ENCODE measurements around the gene FOXN4. TPM values are rescaled to one million over a fixed set of nuclear protein-coding genes. Genes with fewer than 3 reads are reported as not detected.

Gene FOXN4
- total RNA-seq, 2 donors from 2014 or later = not detected

DNA sequence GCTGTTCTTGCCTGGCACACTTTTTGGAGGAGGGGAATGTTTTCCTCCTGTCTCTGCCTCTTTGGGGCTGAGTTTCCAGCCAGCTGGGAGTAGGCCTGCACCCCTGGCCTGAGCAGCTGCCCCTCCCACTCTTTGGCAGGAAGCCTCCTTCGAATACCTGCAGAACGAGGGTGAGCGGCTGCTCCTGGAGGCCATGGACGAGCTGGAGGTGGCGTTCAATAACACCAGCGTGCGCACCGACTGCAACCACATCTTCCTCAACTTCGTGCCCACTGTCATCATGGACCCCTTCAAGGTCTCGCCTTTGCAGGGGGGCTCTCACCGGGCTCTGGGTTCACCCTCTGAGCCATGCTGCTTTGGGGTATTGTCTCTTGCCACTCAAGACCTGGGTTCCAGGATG, 69.4 kb downstream of the FOXN4 start:
- peaks cover 62% of the 10 kb centered on the region for H3K36me3 ChIP-seq
- H3K4me3 ChIP-seq = no peak overlapping the region
- TF ChIP-seq CTCF (IDR thresholded peaks at IDR 0.05) = no peak
- no peaks in the 10 kb centered on the region for H3K27me3 ChIP-seq (replicated peaks; ENCODE audit: insufficient read depth)
- H3K27ac ChIP-seq = no peak overlapping the region
- DNase-seq (ENCODE audit: low spot score) (no peak), ATAC-seq (ENCODE audit: insufficient number of reproducible peaks, low FRiP score, low read depth) (no peak)
- H3K4me1 ChIP-seq (ENCODE audit: control insufficient read depth in 1 of 2, low read depth in 2 of 2) = no peaks in the 10 kb centered on the region
- no peaks in the 10 kb centered on the region for H3K9me3 ChIP-seq

GRCh38 chr12:109239179-109239578, 69.9 kb downstream of the FOXN4 start:
- no peaks in the 10 kb centered on the region for H3K9me3 ChIP-seq
- ATAC-seq (ENCODE audit: insufficient number of reproducible peaks, low FRiP score, low read depth) (no peak), DNase-seq (ENCODE audit: low spot score) (no peak)
- H3K27ac ChIP-seq = no peak overlapping the region
- H3K27me3 ChIP-seq (replicated peaks; ENCODE audit: insufficient read depth) = no peaks in the 10 kb centered on the region
- H3K4me1 ChIP-seq (ENCODE audit: control insufficient read depth in 1 of 2, low read depth in 2 of 2) = no peaks in the 10 kb centered on the region
- TF ChIP-seq CTCF (IDR thresholded peaks at IDR 0.05) = no peak
- H3K36me3 ChIP-seq = peaks cover 60% of the 10 kb centered on the region
- H3K4me3 ChIP-seq = no peak overlapping the region

DNA sequence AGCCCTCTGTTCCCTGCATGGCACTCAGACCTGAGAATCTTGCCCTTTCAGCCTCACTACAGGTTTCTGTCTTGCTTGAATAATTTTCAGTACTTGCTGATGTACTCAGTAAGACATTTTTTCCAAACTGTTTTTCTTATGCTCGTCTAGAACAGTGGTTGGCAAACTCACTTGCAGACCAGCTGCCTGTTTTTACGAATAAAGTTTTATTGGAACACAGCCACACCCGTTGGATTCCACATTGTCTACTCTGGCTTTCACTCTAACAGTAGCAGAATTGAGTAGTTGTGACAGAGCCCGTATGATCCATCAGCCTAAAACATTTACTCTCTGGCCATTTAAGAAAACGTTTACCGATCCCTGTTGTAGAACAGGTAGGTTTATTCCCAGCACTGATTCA, 72.8 kb downstream of the FOXN4 start:
- DNase-seq (ENCODE audit: low spot score) = no peak
- Histone ChIP-seq H3K36me3 (peaks cover 57% of the 10 kb centered on the region), H3K4me3 (no peak overlapping the region), H3K9me3 (no peaks in the 10 kb centered on the region), H3K27ac (no peak overlapping the region), H3K27me3 (replicated peaks; ENCODE audit: insufficient read depth) (no peaks in the 10 kb centered on the region), H3K4me1 (ENCODE audit: control insufficient read depth in 1 of 2, low read depth in 2 of 2) (no peaks in the 10 kb centered on the region)
- ATAC-seq (ENCODE audit: insufficient number of reproducible peaks, low FRiP score, low read depth) = no peak
- no peak for TF ChIP-seq CTCF (IDR thresholded peaks at IDR 0.05)

- no peak for DNase-seq (ENCODE audit: low spot score)
- H3K27me3 ChIP-seq (replicated peaks; ENCODE audit: insufficient read depth) = no peaks in the 10 kb centered on the region
- no peak for ATAC-seq (ENCODE audit: insufficient number of reproducible peaks, low FRiP score, low read depth)
- no peak overlapping the region for H3K27ac ChIP-seq
- TF ChIP-seq CTCF (IDR thresholded peaks at IDR 0.05) = no peak
- no peaks in the 10 kb centered on the region for H3K9me3 ChIP-seq
- no peaks in the 10 kb centered on the region for H3K4me1 ChIP-seq (ENCODE audit: control insufficient read depth in 1 of 2, low read depth in 2 of 2)
- H3K36me3 ChIP-seq = peaks cover 54% of the 10 kb centered on the region
- H3K4me3 ChIP-seq = no peak overlapping the region
Measured at GRCh38 chr12:109234012-109234411, 75.1 kb downstream of the FOXN4 start.

DNA sequence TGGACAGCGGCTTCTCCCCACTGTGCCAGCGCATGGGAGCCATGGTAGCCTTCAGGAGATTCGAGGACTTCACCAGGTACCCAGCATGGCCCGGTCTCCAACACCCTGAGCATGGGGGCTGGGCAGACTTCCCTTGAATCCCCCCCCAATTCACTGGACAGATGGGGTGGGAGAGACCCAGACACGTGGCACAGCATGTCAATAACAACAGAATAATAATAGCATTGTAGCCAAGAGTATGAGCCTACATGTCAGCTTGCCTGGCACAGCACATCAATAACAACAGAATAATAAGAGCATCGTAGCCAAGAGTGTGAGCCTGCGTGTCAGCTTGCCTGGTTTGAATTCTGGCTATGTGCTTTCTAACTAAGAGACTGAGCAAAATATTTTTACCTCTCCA, 76.4 kb downstream of the FOXN4 start:
- peaks cover 54% of the 10 kb centered on the region for H3K36me3 ChIP-seq
- no peak for DNase-seq (ENCODE audit: low spot score)
- TF ChIP-seq CTCF (IDR thresholded peaks at IDR 0.05) = no peak

More for the DNA sequence above, 76.4 kb downstream of the FOXN4 start:
- Histone ChIP-seq H3K9me3 (no peaks in the 10 kb centered on the region), H3K4me3 (no peak overlapping the region), H3K27ac (no peak overlapping the region), H3K4me1 (ENCODE audit: control insufficient read depth in 1 of 2, low read depth in 2 of 2) (no peaks in the 10 kb centered on the region), H3K27me3 (replicated peaks; ENCODE audit: insufficient read depth) (no peaks in the 10 kb centered on the region)
- no peak for ATAC-seq (ENCODE audit: insufficient number of reproducible peaks, low FRiP score, low read depth)

All from thoracic aorta (tissue), 2 donors.